GM21515 (cell line): ENCODE results near the gene CACNA1F.

Experiments
- ATAC-seq: cut with Tn5 transposase; IDR thresholded peaks from one replicate; pipeline ENCODE4 v1.9.1; 2021; ENCODE audit not compliant: unreplicated experiment

Gene CACNA1F

GRCh38 chrX:49233176-49233575 lies at the start of gene CACNA1F:
TSS of gene CACNA1F (minus strand) at chrX:49233340. CDS start at chrX:49233309, 31 bp downstream.
- ATAC-seq: no peak

- ATAC-seq: no peak
Measured at GRCh38 chrX:49282647-49283011, 49.5 kb upstream of the CACNA1F start.

GRCh38 chrX:49278081-49278480 lies 44.9 kb upstream of the CACNA1F start:
- no peak for ATAC-seq

DNA sequence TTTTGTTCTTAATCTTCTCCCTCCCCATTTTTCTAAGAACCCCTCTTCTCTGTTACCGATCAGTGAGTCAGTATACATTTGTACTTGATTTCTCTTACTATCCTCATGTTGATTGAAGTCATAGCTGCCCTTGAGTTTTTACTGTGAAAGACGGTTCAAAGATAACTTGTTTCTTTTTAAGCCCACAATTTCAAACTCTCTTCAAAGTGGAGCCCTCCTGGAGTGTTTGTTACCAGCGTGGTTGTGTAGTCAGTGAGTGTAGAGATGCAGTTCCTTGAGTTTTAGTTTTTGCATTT lies 44.3 kb upstream of the CACNA1F start:
- ATAC-seq: no peak

- no peak for ATAC-seq
Measured at GRCh38 chrX:49276671-49277534, 43.8 kb upstream of the CACNA1F start.

DNA sequence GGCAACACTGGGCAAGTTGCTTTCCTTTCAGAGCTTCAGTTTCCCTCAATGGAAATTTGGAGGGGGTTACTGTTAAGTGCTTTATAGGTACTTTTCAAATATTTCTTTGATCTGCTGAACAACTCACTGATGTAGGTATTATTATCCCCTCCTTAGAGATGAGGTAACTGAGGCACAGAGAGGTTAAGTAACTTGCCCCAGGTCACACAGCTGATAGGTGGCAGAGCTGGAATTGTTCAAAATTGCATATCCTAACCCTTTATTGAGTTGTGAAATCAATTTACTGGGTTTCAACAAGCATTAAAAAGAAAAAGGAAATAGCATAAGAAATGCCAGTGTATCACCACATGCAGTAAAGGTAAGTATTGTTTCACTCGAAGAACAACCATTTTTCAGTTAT lies 43.1 kb upstream of the CACNA1F start:
- ATAC-seq: no peak

GRCh38 chrX:49273181-49273727 lies 40.1 kb upstream of the CACNA1F start:
- ATAC-seq: no peak

DNA sequence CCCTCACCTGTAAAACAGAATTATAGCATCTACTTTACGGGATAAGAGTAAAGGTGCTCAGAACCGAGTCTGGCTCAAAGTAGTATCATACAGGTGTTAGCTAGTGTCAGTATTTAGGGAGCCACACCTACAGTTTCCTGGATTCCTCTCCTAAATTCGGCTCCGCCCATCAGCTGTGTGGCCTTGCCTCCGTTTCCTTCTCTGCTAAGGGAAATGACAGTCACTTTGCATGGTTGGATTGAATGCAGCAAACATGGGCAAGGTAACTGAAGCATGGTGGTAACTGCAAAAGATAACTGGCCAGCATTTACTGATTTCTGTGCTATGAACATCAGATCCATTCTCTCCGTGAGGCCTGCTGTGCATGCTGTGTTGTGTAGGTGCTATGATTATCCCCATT lies 39.3 kb upstream of the CACNA1F start:
- no peak for ATAC-seq

DNA sequence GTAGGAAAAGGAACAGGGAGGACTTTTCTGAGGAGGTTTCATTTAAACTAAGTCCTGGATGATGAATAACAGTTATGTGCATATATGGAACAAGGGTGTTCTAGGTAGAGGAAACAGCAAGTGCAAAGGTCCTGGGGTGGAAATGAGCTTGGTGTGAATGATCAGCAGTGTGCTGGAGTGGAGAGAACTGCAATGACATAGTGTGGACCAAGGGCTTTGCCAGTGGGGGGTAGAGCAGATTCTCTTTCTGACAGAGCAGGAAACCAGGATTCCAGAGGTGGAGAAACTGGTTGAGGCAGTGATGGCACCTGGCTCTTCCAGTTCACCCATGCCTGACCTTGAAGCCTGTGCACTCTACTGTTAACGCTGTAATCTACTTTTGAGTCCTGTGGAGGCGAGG lies 38.2 kb upstream of the CACNA1F start:
- ATAC-seq: no peak

- no peak for ATAC-seq
Measured at GRCh38 chrX:49270249-49270921, 37.2 kb upstream of the CACNA1F start.

GRCh38 chrX:49269767-49270248 lies 36.7 kb upstream of the CACNA1F start, which contains the start of gene PPP1R3F:
TSS of gene PPP1R3F (plus strand) at chrX:49269793. CDS start at chrX:49269870, 77 bp downstream.
- ATAC-seq: peak; percentile 21

DNA sequence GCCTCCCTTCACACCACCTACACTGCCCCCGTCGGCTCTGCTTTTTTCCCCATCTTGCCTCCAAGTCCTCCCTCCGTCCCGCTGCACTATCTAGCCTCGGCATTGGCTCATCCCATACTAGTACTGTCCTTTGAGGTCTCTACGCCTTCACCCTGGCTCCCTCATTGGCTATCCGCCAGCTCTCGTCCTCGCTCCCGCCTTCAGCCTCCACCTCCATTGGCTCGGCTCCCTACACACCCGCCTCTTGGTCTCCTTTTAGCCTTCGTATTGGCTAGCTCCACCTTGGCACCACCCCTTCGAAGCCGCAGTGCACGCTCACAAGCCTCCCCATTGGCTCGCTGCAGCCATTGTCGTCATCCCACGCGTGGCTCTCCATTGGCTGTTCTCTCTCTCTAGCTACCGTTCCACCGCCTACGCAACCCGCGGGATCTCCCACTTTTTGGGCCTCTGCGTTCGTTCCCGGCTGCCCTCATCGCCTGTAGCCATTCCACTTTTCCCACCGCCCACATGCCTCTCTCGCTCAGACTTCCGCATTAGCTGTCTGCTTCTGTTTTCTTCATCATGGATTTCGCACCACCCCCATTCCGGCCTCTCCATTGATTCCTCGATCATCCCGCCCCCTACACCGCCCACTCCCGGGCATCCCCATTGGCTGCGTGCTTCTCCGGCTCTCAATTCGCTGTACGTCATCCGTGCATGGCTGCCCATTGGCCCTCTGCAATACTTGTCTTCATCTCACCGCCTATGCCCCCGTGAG lies 36.0 kb upstream of the CACNA1F start:
- peak; percentile 84 for ATAC-seq

DNA sequence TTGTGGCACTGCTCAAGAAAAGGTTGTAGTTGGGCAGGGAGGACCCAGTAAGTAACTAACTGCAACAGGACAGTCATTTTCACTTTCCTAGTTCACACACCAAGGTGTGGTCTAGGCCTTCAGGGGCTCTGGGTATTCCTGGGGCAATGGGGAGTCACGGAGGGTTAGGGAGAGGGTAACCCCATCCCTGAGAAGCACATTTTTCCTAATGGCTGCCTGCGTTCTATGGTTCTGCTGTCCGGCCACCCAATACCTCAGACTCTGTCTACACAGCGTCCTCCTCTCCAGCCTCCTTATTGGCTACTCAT lies 35.5 kb upstream of the CACNA1F start:
- no peak for ATAC-seq

- no peak for ATAC-seq
Measured at GRCh38 chrX:49266523-49267445, 33.6 kb upstream of the CACNA1F start.

DNA sequence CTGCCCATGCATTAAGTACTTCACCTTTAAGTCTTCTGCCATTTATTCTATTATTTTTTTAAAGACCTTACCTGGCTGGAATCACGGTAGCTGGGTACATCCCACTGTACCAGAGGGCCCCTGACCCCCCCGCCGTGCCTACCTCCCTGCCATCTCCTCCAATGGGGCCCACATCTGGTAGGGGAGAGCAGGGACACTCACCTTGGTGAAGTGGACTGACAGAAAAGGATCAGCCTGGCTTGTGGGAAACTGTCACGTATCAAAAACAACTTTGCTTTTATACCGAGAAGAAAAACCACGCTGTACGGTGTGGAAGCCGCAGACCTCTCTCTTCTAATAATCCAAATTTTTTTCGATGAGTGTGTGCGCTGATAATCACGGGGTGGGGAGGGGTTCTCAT lies 31.3 kb upstream of the CACNA1F start, which contains the start of gene FOXP3:
Gene FOXP3, minus strand, starts transcription at position 251 of the 400 bp plus-strand sequence. CDS start 6,205 bp downstream, outside the sequence.
- no peak for ATAC-seq

- ATAC-seq: no peak
Measured at GRCh38 chrX:49263631-49264030, 30.5 kb upstream of the CACNA1F start.

GRCh38 chrX:49262603-49263002 lies 29.5 kb upstream of the CACNA1F start:
- ATAC-seq: no peak

DNA sequence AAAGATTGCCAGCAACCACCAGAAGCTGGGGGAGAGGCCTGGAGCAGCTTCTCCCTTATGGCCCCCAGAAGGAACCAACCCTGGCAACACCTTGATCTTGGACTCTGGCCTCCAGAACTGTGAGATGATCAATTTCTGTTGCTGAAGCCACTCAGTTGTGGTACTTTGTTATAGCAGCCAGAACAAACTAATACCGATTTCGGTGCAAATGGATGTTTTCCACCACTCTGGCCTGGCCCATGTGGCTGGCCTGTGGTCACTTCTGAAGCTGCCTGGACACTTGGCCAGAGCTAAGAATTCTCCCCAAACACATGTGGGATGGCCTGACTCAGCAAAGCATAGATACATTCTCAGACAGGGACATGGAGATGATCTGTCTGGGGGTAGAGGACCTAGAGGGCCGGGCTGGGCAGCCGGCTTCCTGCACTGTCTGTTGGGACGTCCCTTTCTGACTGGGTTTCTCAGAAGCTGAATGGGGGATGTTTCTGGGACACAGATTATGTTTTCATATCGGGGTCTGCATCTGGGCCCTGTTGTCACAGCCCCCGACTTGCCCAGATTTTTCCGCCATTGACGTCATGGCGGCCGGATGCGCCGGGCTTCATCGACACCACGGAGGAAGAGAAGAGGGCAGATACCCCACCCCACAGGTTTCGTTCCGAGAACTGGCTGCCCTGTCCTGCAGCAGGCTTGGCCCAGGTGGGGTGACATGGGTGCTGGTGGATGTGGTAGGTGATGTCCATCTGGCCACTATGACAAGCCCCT lies 27.3 kb upstream of the CACNA1F start:
- no peak for ATAC-seq

DNA sequence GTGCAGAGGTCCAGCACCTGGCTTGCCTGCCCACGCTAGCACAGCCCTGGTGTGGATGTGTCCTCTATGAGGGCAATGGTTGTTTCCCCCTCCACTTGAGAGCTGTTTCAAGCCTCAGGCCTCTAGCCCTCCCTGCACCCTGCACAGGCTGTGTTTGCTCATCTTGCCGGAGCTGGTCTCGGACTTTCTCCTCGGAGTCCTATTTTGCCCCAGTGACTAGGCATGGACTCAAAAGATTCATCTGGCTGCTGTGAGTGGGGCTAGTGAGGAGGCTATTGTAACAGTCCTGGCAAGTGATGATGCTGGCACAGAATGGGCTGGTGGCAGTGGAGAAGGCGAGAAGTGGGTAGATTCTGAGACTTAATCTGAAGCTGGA lies 25.6 kb upstream of the CACNA1F start:
- no peak for ATAC-seq
